SH-SY5Y (cell line): ENCODE data around the gene NPTX1.

ENCODE experiments used
- GATA2 ChIP-seq: IDR thresholded peaks from 2 replicates; pipeline ENCODE4 v1.6.1; 2011; ENCODE audit warnings: mild to moderate bottlenecking, low read depth, low read length
- GATA3 ChIP-seq: IDR thresholded peaks from 2 replicates; pipeline ENCODE4 v1.6.1; 2011; ENCODE audit warnings: low read depth, mild to moderate bottlenecking, low read length, moderate library complexity

DNA sequence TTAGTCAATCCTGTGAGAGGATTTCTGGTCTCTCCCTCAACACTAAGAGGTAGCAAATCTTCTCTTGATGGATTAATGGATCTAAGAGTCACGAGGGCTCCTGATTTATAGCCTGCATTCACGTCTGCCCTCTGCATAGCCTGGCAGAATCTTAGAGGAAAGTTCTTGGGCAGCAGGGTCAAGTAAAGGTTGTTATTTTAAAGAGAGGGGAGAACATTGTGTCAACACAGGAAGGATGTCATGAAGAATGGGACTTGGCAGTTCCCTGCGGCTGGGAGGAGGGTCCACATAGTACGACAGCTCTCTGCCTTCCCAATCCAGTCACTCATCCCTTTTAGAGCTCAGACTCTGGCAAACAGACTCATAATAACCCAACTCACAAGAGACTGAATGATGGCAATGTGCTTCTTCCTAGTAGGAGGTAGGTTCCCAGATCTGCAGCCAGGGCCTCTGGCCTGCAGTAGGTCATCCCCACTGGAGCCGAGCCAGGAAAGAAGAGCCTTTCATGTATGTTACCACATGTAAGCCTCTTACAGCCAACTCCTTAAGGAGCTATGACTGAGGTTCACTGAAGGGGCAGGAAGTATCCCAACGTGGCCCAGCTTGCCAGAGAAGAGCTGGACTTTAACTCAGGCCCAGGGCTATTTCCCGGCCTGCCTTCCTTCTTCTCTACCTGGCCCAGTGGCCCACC, 42.8 kb upstream of the NPTX1 start:
- TF ChIP-seq GATA2 (no peak), GATA3 (no peak)
